GM10266 (cell line): ENCODE measurements around the gene BCAS1.

ENCODE experiments used
- DNase-seq: peaks from one replicate; pipeline ENCODE4 v3.0.0; 2012; ENCODE audit errors: extremely low spot score
- TF ChIP-seq, protein P1 (sequence below): IDR thresholded peaks from 2 replicates; pipeline ENCODE4 v1.5.1; 2012; ENCODE audit warnings: mild to moderate bottlenecking, low read depth; ENCODE audit not compliant: control insufficient read depth, insufficient read depth; ENCODE audit errors: missing control alignments

The BCAS1 gene

DNA sequence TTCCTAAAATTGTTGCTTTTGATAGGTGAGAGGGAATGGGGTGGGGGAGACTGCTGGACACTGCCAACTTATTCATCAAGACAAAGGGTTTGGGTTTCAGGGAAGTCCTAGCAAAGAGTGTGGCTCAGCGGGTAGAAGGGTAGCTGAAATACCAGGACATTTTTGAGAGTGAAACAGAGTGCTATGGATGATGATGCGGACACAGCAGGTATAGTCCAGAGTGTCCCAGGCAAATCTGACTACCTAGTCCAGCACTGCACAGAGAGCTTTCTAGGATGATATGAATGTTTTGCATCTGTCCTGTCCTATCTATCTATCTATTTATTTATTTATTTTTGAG, 154.3 kb downstream of the BCAS1 start:
- TF ChIP-seq, protein P1, sequence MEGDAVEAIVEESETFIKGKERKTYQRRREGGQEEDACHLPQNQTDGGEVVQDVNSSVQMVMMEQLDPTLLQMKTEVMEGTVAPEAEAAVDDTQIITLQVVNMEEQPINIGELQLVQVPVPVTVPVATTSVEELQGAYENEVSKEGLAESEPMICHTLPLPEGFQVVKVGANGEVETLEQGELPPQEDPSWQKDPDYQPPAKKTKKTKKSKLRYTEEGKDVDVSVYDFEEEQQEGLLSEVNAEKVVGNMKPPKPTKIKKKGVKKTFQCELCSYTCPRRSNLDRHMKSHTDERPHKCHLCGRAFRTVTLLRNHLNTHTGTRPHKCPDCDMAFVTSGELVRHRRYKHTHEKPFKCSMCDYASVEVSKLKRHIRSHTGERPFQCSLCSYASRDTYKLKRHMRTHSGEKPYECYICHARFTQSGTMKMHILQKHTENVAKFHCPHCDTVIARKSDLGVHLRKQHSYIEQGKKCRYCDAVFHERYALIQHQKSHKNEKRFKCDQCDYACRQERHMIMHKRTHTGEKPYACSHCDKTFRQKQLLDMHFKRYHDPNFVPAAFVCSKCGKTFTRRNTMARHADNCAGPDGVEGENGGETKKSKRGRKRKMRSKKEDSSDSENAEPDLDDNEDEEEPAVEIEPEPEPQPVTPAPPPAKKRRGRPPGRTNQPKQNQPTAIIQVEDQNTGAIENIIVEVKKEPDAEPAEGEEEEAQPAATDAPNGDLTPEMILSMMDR, result no peak
- no peak for DNase-seq

DNA sequence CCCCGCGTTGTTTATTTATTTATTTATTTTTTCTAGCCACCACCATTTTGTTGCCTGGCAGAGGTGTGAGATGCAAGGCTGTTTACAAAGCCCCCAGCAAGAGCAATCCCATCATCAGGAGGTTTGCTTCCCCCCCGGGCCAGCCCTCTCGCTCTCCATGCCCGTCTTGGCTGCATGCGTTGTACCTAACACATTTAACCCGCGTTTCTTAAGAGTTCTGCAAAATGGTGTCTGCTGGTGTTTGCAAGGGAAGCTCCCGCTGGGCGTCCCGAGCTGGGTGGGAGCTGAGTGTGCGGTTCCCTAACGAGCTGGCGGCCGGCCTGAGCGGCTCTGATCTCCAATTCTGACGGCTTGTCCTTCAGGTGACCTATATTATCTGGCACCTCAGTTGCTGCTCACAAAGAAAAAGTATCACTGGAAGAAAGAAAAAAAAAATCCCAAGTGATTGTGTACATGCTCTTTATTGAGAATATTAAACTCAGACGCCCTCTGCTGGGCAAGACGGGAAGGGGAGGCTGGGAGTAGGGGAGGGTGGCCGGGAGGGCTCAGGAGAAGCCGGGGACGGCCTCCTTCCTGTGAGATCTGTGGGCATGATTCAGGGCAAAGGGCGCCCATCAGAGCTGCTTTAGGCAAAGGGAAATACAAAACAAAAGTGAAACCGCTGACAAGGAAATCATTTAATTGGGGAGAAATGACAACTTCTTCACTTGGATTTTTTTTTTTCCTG, 154.8 kb downstream of the BCAS1 start:
- peak; percentile 67 for DNase-seq
- TF ChIP-seq, protein P1, result peak; percentile 79

DNA sequence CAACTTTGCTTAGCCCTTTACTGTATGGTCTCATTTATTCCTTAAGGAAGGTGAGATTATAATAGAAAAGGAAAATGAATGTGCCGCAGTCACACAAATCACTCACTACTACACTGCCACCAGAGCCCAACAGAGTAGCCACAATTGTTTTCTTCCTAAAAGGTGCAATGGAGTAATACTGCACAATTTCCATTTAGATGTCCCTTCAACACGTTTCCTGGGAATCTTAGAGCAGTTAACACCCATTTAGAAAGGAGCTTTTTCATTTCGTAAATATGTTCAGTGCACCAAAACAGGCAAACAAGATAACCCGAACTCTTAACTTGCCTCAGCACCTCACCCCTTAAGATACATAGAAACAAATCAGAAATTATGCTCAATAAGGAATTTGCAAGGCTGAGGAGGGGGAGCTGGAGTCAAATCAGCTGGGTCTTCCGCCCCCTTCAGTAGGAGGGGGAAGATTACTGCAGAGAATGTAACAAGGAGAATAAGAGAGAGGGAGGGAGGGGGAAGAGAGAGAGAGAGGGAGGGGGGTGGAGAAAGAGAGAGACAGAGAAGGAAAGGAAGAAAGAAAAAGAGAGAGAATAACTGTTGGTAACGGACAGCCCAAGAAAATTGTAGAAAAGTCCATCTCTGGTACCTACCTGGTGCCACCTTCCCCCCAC, 155.5 kb downstream of the BCAS1 start:
- TF ChIP-seq, protein P1, result peak; percentile 24
- no peak for DNase-seq

DNA sequence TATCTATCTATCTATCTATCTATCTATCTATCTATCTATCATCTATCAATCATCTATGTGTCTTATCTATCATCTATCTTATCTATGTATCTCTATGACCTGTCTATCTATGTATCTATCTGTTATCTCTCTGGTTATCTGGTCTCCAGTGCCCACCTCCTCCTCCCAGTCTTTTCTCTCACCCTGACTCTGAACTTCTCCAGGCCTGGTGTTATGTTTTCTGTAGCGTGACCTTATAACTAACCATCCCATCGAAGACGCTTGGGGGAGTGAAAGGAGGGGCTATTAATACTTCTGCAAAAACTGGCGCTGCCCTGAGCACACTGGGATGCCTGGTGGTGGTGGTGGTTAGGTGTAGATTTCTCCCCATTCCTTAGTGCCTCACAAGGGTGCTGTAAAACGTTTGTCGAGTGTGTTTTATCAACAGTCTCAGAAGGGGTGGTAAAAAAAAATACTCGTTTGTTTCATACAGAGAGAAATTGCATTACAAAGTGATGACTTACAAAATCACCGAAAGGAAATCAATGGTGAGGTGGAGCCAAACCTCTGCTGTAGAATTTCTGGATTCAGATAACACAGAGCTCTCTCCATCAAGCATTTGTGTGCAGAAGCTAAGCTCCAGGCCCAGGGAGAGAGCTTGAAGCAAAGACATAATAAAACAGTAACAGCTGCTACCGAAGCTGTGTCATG, 156.2 kb downstream of the BCAS1 start:
- TF ChIP-seq, protein P1, result no peak
- DNase-seq, result no peak

DNA sequence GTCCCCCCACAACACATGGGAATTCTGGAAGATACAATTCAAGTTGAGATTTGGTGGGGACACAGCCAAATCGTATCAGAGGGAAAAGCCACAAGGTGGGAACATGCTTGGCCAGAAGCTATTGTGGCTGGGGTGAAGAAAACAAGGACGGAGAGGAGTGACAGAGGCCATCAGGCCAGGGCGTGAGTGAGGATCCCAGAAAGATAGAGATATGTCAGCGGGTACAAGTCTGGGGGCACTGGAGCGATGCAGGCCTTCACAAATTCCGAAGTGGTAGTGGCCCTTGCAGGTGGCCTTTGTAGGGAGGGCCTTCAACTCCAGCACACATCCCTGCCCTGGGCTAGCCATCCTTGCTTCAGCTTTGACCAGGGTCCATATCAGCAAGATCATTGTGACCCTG, 159.1 kb downstream of the BCAS1 start:
- no peak for DNase-seq
- TF ChIP-seq, protein P1, result no peak

DNA sequence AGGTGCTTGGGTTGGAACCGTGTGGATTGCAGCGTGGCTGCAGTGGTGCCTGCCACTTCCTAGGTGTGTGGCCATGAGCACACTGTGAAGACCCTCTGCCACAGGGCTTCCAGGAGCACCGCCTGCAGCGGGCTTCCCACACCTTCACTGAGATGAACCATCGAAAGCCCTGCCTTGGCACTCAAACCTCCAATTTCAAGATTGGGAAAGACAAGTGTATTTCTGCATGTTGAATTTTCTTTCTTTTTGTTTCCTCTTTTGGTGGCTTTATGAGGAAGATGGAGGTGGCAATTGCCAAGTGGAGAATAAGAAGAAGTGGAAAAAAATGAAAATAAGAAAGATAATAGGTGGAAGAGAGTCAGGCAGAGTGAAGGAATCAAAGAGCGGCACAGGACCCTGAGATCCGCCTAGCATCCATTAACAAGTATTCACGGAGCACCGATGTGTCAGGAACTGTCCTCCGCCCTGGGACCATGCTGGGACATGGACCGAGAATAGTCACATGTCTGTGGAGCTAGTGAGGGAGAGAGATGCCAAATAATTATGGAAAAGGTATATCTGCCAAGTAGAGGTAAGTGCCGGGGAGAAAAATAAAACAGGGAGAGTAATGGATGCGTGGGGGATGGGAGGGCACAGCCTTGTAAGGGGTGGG, 159.9 kb downstream of the BCAS1 start:
- DNase-seq, result no peak

More for the DNA sequence above, 159.9 kb downstream of the BCAS1 start:
- TF ChIP-seq, protein P1, result no peak
